D341Med (cell line): Measurements from ENCODE around the gene SCYGR5.
"Not testable (repeated sequence)": the region's sequence is repeated elsewhere in the genome, so short reads cannot be mapped to it uniquely, and the experiment has no call there.

ENCODE experiments used
- DNase-seq: peaks from one replicate; pipeline ENCODE4 v3.0.0; 2012; ENCODE audit warnings: low spot score

SCYGR5 gene

GRCh38 chr2:227666631-227667170 is at the start of gene SCYGR5:
Gene SCYGR5 (plus strand): TSS chr2:227666804. CDS start chr2:227666804, 0 bp downstream.
- DNase-seq = not testable (repeated sequence)

GRCh38 chr2:227617316-227618230 is 49.0 kb upstream of the SCYGR5 start, which contains the start of gene SCYGR4:
Gene SCYGR4 (plus strand): TSS chr2:227617498. CDS start chr2:227617498, 0 bp downstream.
- DNase-seq = no peak

GRCh38 chr2:227623226-227623625 is 43.4 kb upstream of the SCYGR5 start:
- no peak for DNase-seq

- DNase-seq = no peak
Measured at GRCh38 chr2:227625420-227625819, 41.2 kb upstream of the SCYGR5 start.

- DNase-seq = no peak
Measured at GRCh38 chr2:227626580-227627151, 39.9 kb upstream of the SCYGR5 start.

GRCh38 chr2:227627769-227628168 is 38.8 kb upstream of the SCYGR5 start:
- DNase-seq = no peak

- no peak for DNase-seq
Measured at GRCh38 chr2:227629435-227629834, 37.2 kb upstream of the SCYGR5 start.

- DNase-seq = no peak
Measured at GRCh38 chr2:227630322-227630721, 36.3 kb upstream of the SCYGR5 start.

- DNase-seq = no peak
Measured at GRCh38 chr2:227632827-227633226, 33.8 kb upstream of the SCYGR5 start.

GRCh38 chr2:227634201-227634600 is 32.4 kb upstream of the SCYGR5 start:
- no peak for DNase-seq

- no peak for DNase-seq
Measured at GRCh38 chr2:227642656-227643055, 23.9 kb upstream of the SCYGR5 start.

- DNase-seq = no peak
Measured at GRCh38 chr2:227643990-227644551, 22.5 kb upstream of the SCYGR5 start.

- no peak for DNase-seq
Measured at GRCh38 chr2:227653419-227653818, 13.2 kb upstream of the SCYGR5 start.

- DNase-seq = no peak
Measured at GRCh38 chr2:227654426-227654825, 12.2 kb upstream of the SCYGR5 start.

GRCh38 chr2:227655454-227655853 is 11.2 kb upstream of the SCYGR5 start:
- no peak for DNase-seq

- DNase-seq = no peak
Measured at GRCh38 chr2:227657199-227657845, 9.3 kb upstream of the SCYGR5 start.

GRCh38 chr2:227661025-227661649 is 5.5 kb upstream of the SCYGR5 start:
- no peak for DNase-seq

- DNase-seq = no peak
Measured at GRCh38 chr2:227661827-227662226, 4.8 kb upstream of the SCYGR5 start.

GRCh38 chr2:227665189-227665940 is 1.2 kb upstream of the SCYGR5 start:
- DNase-seq = no peak

- DNase-seq = no peak
Measured at GRCh38 chr2:227671170-227671905, 4.7 kb downstream of the SCYGR5 start.
